Measurements from ENCODE around the gene COL23A1. TPM values are rescaled to one million over a fixed set of nuclear protein-coding genes. Genes with fewer than 3 reads are reported as not detected.

Gene COL23A1
- total RNA-seq, 2 experiments from 2014 or later, result 0.10 to 0.18 TPM

- DNase-seq, result no peak
- no peaks in the 10 kb centered on the region for H3K27me3 Mint-ChIP-seq
- POLR2A ChIA-PET, result no interaction called here
- CTCF ChIA-PET, result no interaction called here
- no peaks in the 10 kb centered on the region for H3K9me3 Mint-ChIP-seq
- H3K4me3 Mint-ChIP-seq, result no peak overlapping the region
- H3K4me1 Mint-ChIP-seq, result no peaks in the 10 kb centered on the region
- no peak overlapping the region for H3K27ac Mint-ChIP-seq
- no peaks in the 10 kb centered on the region for H3K36me3 Mint-ChIP-seq (ENCODE audit: low read depth)
Observed at GRCh38 chr5:178363501-178364325, 226.5 kb downstream of the COL23A1 start.

- Mint-ChIP-seq H3K4me1 (no peaks in the 10 kb centered on the region), H3K36me3 (ENCODE audit: low read depth) (no peaks in the 10 kb centered on the region), H3K9me3 (peaks cover 12% of the 10 kb centered on the region), H3K4me3 (no peak overlapping the region), H3K27me3 (peaks cover 5% of the 10 kb centered on the region), H3K27ac (no peak overlapping the region)
- ChIA-PET CTCF (no interaction called here), POLR2A (no interaction called here)
- DNase-seq, result no peak
Observed at GRCh38 chr5:178361657-178362445, 228.3 kb downstream of the COL23A1 start.

- peaks cover 11% of the 10 kb centered on the region for H3K27me3 Mint-ChIP-seq
- no peaks in the 10 kb centered on the region for H3K4me1 Mint-ChIP-seq
- no peak overlapping the region for H3K4me3 Mint-ChIP-seq
- CTCF ChIA-PET, result no interaction called here
- DNase-seq, result no peak
- no peaks in the 10 kb centered on the region for H3K36me3 Mint-ChIP-seq (ENCODE audit: low read depth)
- no peak overlapping the region for H3K27ac Mint-ChIP-seq
- POLR2A ChIA-PET, result no interaction called here
- peaks cover 12% of the 10 kb centered on the region for H3K9me3 Mint-ChIP-seq
Observed at GRCh38 chr5:178360926-178361235, 229.3 kb downstream of the COL23A1 start.

- no peak for DNase-seq
- Mint-ChIP-seq H3K4me1 (no peaks in the 10 kb centered on the region), H3K27me3 (peaks cover 15% of the 10 kb centered on the region), H3K36me3 (ENCODE audit: low read depth) (no peaks in the 10 kb centered on the region), H3K9me3 (peaks cover 12% of the 10 kb centered on the region), H3K27ac (no peak overlapping the region), H3K4me3 (no peak overlapping the region)
- ChIA-PET POLR2A (no interaction called here), CTCF (no interaction called here)
Observed at GRCh38 chr5:178360222-178360925, 229.8 kb downstream of the COL23A1 start.

GRCh38 chr5:178359738-178360137 is 230.5 kb downstream of the COL23A1 start:
- H3K9me3 Mint-ChIP-seq, result peaks cover 12% of the 10 kb centered on the region
- POLR2A ChIA-PET, result no interaction called here
- no peak for DNase-seq
- no peak overlapping the region for H3K27ac Mint-ChIP-seq
- H3K4me1 Mint-ChIP-seq, result no peaks in the 10 kb centered on the region
- CTCF ChIA-PET, result no interaction called here
- no peak overlapping the region for H3K4me3 Mint-ChIP-seq
- H3K36me3 Mint-ChIP-seq (ENCODE audit: low read depth), result no peaks in the 10 kb centered on the region
- H3K27me3 Mint-ChIP-seq, result peaks cover 15% of the 10 kb centered on the region

- Mint-ChIP-seq H3K36me3 (ENCODE audit: low read depth) (no peaks in the 10 kb centered on the region), H3K27me3 (peaks cover 17% of the 10 kb centered on the region), H3K9me3 (peaks cover 12% of the 10 kb centered on the region), H3K4me1 (no peaks in the 10 kb centered on the region), H3K4me3 (no peak overlapping the region), H3K27ac (no peak overlapping the region)
- ChIA-PET POLR2A (no interaction called here), CTCF (no interaction called here)
- no peak for DNase-seq
Observed at GRCh38 chr5:178357678-178358077, 232.5 kb downstream of the COL23A1 start.

- H3K4me3 Mint-ChIP-seq, result no peak overlapping the region
- peaks cover 17% of the 10 kb centered on the region for H3K27me3 Mint-ChIP-seq
- no peaks in the 10 kb centered on the region for H3K36me3 Mint-ChIP-seq (ENCODE audit: low read depth)
- H3K27ac Mint-ChIP-seq, result no peak overlapping the region
- ChIA-PET CTCF (no interaction called here), POLR2A (no interaction called here)
- H3K9me3 Mint-ChIP-seq, result peaks cover 12% of the 10 kb centered on the region
- H3K4me1 Mint-ChIP-seq, result no peaks in the 10 kb centered on the region
- DNase-seq, result no peak
Observed at GRCh38 chr5:178357121-178357521, 233.1 kb downstream of the COL23A1 start.

- no peak overlapping the region for H3K4me3 Mint-ChIP-seq
- no peak for DNase-seq
- CTCF ChIA-PET, result no interaction called here
Observed at GRCh38 chr5:178356431-178356872, 233.7 kb downstream of the COL23A1 start.

GRCh38 chr5:178355671-178356070 is 234.5 kb downstream of the COL23A1 start:
- POLR2A ChIA-PET, result no interaction called here
- H3K4me3 Mint-ChIP-seq, result no peak overlapping the region
- no peak for DNase-seq
- CTCF ChIA-PET, result no interaction called here
- no peak overlapping the region for H3K27ac Mint-ChIP-seq
- no peaks in the 10 kb centered on the region for H3K36me3 Mint-ChIP-seq (ENCODE audit: low read depth)
- H3K27me3 Mint-ChIP-seq, result peaks cover 17% of the 10 kb centered on the region
- H3K9me3 Mint-ChIP-seq, result peaks cover 12% of the 10 kb centered on the region
- H3K4me1 Mint-ChIP-seq, result no peaks in the 10 kb centered on the region

More at GRCh38 chr5:178356431-178356872, 233.7 kb downstream of the COL23A1 start:
- H3K36me3 Mint-ChIP-seq (ENCODE audit: low read depth), result no peaks in the 10 kb centered on the region
- no peak overlapping the region for H3K27ac Mint-ChIP-seq
- peaks cover 17% of the 10 kb centered on the region for H3K27me3 Mint-ChIP-seq
- POLR2A ChIA-PET, result no interaction called here
- no peaks in the 10 kb centered on the region for H3K4me1 Mint-ChIP-seq
- peaks cover 12% of the 10 kb centered on the region for H3K9me3 Mint-ChIP-seq

- Mint-ChIP-seq H3K9me3 (peaks cover 11% of the 10 kb centered on the region), H3K4me1 (no peaks in the 10 kb centered on the region), H3K27ac (no peak overlapping the region), H3K27me3 (peaks cover 17% of the 10 kb centered on the region), H3K36me3 (ENCODE audit: low read depth) (no peaks in the 10 kb centered on the region), H3K4me3 (no peak overlapping the region)
- no peak for DNase-seq
- ChIA-PET POLR2A (no interaction called here), CTCF (no interaction called here)
Observed at GRCh38 chr5:178353461-178353860, 236.7 kb downstream of the COL23A1 start.

GRCh38 chr5:178352035-178352349 is 238.2 kb downstream of the COL23A1 start:
- no peak for DNase-seq
- no peaks in the 10 kb centered on the region for H3K36me3 Mint-ChIP-seq (ENCODE audit: low read depth)
- H3K9me3 Mint-ChIP-seq, result no peaks in the 10 kb centered on the region
- ChIA-PET POLR2A (no interaction called here), CTCF (interaction anchor here (0.6 kb wide), 1 partner anchor 201 kb away, joined by 3 read pairs; no protein-coding TSS in a partner anchor)
- H3K27me3 Mint-ChIP-seq, result peaks cover 12% of the 10 kb centered on the region
- no peak overlapping the region for H3K4me3 Mint-ChIP-seq
- no peaks in the 10 kb centered on the region for H3K4me1 Mint-ChIP-seq
- no peak overlapping the region for H3K27ac Mint-ChIP-seq

GRCh38 chr5:178351221-178352034 is 238.8 kb downstream of the COL23A1 start:
- ChIA-PET POLR2A (no interaction called here), CTCF (no interaction called here)
- H3K27ac Mint-ChIP-seq, result no peak overlapping the region
- no peak overlapping the region for H3K4me3 Mint-ChIP-seq
- peaks cover 12% of the 10 kb centered on the region for H3K27me3 Mint-ChIP-seq
- DNase-seq, result no peak
- no peaks in the 10 kb centered on the region for H3K36me3 Mint-ChIP-seq (ENCODE audit: low read depth)
- H3K4me1 Mint-ChIP-seq, result no peaks in the 10 kb centered on the region
- H3K9me3 Mint-ChIP-seq, result no peaks in the 10 kb centered on the region

Measured in activated CD4-positive, alpha-beta memory T cell treated with anti-CD3 and anti-CD28 coated beads, Interleukin-2, amount 10 ng/mL, durations not matched to agents 7 days and 5 days (primary cell).